ENCODE results near the gene ECSIT. TPM values are rescaled to one million over a fixed set of nuclear protein-coding genes. Genes with fewer than 3 reads are reported as not detected.

ECSIT gene
- total RNA-seq, 1 donor from 2014 or later: 25.3 TPM

DNA sequence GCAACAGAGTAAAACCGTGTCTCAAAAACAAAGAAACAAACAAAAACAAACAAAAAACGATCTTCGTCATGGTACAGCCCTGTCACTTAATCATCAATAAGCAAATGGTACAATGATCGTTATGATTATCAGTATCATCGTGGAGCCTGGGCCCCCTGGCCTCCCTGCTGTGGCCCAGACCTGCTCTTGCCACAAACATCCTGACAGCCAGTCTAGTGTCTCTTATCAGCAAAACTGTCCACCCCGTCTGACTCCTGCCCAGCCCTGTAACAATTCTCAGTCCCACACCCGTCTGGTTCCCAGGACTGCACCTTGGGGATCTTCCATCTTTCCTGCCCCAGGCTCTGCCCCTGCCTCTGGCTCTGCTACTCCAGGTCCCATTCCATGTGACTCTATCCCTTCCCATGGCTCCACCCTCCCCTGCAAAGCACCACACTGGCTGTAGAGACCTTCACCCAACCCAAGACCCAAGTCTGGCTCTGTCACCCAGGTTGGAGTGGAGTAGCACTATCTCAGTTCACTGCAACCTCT, 29.0 kb downstream of the ECSIT start:
- DNase-seq: no peak

DNA sequence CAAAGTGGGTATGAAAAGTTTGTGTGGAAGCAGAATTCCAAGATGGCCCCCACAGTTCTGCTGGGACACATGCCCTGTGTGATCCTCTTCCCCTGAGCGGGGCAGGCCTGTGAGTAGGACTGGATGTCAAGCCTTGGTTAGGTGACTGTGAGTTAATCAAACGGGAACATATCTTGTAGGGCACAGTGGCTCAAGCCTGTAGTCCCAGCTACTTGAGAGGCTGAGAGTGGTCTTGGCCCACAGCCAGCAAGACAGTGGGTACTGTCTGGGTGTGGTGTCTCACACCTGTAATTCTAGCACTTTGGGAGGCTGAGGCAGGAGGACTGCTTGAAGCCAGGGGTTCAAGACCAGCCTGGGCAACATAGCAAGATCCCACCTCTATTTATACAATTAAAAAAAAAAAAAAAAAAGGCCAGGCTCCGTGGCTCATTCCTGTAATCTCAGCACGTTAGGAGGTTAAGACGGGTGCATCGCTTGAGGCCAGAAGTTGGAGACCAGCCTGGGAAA, 29.7 kb downstream of the ECSIT start:
- no peak for DNase-seq

DNA sequence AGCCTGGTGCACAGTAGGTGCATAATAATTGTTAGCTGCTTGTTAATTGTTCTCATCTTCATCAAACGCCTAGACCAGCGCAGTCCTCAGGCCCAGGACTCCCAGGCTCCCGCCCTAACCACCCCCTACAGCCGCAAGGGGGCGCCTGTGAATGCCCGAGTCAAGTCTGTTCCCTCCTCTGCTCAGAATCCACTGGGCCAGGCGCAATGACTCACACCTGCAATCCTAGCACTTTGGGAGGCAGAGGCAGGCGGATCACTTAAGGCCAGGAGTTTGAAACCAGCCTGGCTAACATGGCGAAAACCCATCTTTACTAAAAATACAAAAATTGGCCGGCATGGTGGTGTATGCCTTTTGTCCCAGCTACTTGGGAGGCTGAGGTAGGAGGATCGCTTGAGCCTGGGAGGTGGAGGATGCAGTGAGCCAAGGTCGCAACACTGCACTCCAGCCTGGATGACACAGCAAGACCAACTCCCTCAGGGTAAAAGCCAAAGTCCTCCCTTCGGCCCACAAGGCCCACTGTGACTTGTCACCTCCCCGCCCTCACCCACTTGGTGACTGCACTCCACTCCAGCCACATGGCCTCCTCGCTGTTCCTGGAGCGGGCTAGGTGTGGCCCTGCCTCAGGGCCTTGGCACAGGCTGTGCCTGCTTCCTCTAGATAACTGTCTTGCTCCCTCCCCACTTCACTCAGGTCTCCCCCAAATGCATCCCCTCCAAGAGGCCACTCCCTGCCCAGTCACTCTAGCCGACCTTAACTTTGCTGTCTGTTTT, 32.4 kb downstream of the ECSIT start:
- peak; percentile 22 for DNase-seq

DNA sequence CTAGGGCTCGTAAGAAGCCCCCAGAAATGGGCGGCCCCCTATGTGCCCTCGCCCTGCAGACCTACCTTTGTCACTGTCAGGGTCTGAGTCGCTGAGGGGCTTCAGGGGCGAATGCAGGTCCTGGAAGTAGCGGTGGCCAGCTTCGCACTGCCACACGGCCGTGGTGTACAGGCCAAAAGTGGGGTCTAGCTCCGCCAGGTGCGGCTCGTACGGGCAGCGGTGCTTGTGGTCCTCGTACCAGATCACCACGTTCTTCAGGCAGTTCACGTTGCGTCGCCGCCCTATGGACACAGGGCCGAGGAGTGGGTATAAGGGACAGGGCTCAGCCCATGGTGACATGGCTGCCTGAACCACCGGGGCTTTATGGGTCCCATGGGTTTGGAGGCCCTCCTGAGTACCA, 33.0 kb downstream of the ECSIT start:
- DNase-seq: no peak

DNA sequence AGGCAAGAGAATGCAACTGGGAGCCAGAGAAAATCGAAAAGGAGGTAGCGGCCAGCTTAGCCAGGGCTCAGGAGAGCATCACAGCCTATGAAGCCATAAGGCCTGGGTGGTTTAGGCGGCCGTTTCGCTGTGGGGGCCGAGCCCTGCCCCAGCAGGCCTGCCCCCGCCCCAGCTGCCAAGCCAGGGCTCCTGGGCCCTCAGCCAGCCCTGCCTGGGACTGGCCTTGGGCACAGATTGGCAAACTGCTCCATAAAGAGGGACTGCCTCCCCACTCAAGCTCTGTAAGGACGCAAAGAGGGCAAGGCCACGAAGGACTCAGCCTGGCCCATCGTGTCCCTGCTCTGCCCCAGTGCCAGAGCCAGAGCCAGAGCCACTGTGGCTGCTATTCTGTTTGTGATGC, 33.5 kb downstream of the ECSIT start:
- no peak for DNase-seq

DNA sequence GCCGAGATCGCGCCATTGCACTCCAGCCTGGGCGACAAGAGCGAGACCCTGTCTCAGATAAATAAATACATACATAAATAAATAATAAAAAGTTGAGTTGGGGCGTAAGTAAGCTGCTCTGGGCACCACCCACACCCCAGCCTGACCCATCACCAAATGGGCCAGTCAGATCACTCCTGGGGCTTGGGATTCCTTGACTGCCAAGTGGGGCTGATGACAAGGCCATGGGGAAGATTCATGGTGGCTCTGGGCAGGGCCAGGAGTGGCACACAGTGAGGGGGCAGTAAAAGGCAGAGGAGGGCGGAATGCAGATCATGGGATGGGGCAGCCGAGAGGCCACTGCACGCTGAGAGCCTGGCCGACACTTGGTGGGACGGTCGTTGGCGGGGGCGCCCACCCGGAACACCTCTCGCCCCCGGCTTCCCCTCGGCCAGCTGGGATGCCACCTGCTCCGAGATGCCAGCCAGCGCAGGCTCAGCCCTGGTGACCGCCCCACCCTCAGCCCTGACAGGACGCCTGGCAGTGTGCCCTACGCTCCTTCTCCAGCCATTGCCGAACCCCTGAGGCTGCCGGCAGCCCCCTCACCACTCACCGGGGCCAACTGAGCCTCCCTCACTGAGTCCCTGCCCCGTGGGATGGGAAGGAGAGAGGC, 34.2 kb downstream of the ECSIT start:
- DNase-seq: no peak

DNA sequence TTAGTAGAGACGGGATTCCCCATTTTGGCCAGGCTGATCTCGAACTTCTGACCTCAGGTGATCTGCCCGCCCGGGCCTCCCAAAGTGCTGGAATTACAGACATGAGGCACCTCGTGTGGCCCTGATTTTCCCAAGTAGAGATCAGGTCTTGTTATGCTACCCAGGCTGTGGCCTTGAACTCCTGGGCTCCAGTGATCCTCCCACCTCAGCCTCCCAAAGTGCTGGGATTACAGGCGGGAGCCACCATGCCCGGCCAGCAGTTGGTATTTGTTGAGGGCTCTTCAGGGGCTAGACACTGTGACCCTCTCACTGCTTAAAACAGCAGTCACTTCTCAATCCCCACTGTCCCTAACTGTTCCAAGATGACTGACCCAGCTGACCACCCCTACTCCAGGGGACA, 39.6 kb downstream of the ECSIT start:
- no peak for DNase-seq

DNA sequence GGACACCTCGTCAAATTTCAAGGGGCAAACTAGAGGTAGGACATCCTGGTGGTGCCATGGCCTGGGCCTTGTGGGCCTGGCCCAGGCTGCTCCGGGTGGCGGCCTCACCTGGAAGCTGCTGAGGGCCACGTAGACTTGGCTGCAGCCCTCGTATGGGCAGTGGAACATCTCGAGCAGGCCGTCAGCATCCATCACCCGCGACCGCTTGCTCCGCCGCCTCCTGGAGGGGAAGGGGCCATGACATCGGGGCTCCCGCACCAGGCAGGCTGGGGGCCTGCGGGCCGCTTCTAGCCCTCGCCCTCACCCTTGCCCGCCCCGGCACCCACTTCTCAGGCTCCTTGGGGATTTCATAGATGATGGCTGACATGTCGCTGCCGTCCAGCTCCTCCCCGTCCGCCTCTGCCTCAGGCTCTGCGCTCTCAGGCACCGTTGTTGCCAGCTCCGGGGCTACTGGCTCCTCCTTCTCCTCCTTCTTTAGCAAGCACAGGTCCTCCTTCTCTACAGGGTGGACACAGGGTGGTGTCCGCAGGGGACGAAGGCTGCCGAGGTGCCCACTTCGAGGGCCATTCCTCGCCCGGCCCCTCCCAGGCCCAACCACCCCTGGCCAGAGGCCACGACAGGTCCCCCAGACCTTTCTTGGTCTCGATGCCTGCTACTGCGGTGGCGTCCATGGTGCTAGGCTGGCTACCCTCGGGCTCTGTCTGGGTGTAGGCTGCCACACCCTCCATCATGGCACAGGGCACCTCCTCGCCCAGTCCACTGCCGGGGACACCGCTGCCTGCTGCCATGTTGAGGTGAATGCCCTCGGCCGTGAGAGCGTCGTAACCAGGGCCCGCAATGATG, 42.1 kb downstream of the ECSIT start:
- DNase-seq: no peak

DNA sequence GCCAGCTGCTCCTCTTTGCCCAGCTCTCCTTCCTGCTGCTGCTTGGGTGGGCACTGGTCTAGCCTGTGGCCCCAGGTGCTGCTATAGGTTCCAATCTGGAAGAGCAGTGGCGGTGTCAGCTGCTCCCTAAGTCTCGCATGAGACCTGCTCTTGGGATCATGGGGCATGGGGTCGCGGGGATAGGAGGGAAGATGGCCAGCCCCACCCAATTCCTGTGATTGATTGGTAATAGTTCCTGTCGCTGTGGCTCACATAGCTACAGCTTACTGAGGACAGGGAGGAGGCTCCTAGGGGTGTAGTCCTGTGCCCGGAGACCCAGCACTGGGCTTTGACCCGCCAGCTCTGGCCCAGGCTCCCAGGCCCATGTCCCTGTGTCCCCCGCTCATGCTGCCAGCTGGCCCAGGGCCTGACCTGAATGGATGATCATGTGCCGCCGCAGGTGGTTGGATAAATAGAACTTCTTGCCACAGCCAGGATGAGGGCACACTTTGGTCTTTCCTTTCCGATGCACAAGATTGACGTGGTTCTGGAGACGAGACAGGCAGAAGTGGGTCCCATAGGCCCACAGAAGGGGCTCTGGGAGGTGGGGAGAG, 43.6 kb downstream of the ECSIT start:
- DNase-seq: no peak

DNA sequence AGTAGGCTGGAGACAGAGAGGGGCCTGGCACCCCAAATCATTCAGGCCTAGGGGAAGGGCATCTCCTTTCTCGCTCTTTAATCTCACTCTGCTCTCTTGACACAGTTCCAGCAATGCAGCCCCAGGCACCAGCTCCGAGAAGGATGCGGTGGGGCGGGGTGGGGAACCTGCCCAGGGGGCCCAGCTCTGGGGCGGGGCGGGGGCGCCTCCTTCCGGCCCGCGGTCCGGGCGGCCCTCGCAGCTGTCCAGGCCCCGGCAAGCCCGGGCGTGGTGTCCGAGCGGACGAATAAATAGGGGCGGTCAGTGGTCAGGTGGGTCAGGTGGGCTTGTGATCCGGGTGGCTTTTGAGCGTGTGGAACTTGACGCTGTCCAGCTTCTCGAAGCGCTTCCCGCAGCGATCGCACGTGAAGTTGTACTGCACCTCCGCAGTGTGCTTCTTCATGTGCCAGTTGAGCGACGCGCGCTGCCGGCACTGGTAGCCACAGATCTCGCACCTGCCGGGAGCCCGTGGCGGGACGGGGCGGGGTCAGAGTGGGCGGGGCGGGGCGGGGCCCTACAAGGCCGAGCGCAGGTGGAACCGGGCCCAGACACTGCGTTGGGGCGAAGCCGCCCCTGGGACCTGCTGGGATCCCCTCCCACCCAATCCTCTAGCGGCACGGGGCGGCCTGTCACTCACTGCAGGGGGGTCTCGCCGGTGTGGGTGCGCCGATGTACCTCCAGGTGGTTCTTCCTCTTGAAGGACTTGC, 45.4 kb downstream of the ECSIT start:
- no peak for DNase-seq

DNA sequence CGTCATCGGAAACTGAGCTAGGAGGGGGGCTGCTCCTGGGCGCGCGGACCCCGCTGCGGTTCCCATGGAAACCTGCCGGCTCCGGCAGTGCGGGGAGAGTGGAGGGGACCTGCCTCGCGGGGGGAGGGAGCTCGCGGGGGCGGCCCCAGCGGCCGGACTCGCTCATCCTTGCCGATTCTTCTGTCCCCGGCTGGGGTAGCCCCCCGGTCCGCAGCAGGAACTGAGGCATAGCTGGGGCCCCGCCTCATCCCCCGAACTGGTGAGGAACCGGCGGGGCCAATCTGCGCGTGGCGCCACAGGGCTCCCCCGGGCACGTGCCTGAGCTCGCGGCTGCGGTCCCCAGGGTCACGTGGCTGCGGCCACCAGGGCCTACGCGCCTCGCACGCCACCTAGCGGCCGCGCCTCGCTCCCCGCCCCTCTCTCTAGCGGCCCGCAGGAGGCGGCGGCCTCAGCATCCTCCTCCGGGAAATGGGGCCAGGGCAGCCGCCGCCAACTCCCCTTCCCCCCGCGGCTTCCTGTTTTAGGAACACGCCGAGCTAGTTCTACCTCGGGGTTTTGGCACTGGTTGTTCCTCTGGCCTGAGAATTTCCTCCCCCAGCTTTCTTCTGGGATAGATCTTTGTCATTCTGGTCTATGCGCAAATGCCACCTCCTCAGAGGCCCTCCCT, 46.4 kb downstream of the ECSIT start:
- DNase-seq: peak; percentile 82

DNA sequence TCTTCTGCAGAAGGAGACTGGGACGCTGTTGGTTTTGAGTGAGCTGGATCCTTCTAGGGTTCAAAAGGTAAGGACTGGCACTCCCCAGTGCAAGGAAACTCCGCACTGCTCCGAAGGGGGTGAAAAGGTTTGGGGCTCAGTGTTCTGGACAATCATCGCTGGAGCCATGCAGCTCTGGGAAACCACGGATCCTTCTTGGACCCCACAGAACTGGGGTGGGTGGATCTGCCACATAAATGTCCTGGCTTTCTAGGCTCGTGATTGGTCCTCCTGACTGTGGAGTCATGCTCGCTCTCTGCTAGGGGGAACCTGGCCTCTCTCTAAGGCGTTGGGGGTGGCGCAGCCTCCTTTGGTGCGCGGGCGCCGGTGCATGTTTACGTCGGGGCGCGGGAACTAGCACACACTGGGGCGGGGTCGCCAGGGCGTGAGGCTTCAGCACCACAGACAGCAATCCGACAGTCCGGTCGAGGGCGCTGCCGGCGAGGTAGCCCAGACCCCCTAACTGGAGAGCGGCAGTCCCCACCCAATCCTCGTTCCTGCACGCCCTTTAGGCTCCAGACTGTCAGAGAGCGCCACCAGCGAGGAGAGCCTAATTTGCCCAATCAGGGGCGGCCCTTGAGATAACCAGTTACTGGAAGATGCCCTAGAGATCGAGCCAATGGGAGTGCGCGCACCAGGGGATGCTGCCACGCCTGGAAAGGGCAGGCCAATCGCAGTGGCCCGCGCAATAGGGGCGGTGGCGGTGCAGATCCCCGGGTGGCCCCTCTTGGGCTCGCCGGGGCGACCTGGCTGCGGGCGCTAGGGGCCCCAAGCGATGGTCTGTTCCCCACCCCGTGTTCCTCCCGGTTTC, 47.2 kb downstream of the ECSIT start:
- DNase-seq: peak; percentile 98

DNA sequence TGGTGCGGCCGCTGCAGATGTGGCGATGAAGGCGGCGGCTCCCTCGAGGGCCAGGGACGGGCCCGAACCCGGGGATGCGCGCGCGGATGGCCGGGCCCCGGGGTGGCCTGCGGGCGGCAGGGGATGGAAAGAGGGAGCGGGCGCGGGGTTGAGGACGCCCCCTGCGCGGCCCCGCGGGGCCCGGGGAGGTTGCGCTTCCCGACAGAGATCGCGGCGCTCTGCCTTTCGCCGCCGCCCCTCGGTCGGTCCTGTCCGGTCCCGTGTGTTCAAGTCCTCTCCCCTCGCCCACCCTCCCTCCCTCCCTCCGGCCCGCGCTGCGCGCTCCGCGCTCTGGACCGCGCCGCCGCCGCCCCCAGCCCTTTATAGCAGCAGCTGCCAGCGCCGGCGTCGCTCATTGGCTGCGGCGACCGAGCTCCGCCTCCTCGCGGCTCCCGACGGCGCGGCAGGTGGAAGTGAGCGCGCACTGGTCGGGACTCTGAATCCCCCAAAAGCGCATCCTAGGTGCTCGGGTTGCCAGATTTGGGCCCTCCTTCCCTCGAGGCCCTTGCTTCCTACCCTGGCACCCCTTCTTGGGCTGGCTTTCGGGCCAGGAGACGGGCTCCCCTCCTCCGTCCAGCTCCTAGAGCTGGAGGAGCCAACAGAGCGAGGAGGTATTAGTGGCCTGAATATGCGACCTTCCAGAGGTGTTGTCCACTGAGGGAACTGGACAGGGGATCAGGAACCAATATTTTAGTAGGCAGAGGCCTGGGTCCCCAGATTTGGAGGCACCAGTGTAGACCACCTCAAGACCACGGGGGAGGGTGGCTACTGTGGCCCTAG, 48.0 kb downstream of the ECSIT start, which contains the start of gene ELAVL3:
ELAVL3 (minus strand) TSS at position 332 of the 819 bp plus-strand sequence. CDS start 438 bp downstream, outside the sequence.
- peak; percentile 70 for DNase-seq

DNA sequence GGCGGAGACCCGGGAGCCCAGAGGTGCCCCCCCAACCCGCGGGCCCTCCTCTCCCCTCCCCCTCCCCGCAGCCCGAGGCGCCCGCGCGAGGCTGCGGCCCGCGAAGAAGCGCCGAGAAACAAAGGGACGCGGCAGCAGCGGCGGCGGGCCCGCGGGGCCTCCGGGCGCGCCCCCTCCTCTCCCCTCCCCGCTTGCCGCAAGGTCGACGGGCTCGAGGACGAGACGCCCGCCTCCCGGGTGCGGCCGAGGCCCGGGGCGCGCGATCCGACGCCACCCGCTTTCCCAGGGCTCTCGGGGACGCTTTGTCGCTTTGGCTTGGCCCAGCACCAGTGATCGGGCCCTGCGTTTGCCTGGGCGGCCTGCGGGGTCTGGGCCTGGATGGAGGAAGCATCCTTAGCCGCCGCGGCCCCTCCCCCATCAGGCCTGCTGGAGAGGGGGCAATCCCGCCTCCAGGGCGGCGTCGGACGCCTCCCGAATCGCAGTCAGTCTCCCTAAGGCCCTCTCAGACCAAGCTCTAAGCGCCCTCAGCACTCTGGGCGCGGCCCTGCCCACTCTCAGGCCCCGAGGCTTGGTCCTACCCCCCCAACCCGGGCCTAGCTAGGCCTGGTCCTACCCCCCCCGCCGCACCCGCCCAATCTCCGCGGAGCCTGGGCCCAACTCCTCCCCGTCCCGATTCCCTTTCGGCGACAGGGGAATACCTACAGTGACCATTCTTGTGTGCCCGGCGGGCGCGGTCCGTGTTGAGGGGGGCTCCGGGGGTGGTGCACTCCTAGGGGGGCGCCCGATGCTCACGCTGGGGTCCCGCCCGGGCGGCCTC, 48.8 kb downstream of the ECSIT start:
- DNase-seq: peak; percentile 19

DNA sequence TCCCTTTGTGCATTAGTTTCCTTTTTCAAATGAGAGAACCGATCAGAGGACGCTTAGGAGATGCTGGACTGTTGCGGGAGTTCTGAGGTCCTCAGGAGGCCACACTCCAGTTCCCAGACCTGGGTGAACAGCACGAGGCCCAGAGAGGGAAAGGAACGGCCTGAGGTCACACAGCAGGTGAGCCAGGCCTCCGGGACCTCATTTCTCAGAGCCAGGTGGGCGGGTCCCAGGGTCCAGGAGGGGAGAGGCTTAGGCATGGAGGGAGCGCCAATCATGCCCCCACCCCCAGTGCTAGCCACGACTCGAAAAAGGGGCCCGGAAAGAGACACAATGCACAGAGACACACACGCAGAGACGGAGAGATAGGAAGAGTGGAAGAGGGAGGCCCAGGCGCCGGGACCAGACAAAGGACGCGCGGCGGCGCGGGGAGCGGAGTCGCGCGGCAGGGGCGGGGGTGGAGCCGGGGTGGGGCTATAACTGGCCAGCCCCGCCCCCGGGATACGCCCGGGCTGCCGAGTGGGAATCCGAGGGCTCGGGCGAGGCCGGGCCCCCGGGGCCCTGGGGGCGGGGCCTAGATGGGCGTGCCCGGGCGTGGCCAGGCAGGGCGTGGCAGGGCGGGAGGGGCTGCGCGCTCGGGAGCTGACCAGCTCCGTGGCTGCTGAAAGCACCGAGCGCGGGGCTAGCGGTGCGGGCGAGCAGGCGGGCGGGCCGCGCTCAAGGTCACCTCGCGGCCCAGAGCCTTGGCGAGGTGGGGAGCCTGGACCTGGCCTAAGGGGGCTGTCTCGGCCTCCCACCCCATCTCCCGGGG, 49.6 kb downstream of the ECSIT start:
- peak; percentile 77 for DNase-seq

DNA sequence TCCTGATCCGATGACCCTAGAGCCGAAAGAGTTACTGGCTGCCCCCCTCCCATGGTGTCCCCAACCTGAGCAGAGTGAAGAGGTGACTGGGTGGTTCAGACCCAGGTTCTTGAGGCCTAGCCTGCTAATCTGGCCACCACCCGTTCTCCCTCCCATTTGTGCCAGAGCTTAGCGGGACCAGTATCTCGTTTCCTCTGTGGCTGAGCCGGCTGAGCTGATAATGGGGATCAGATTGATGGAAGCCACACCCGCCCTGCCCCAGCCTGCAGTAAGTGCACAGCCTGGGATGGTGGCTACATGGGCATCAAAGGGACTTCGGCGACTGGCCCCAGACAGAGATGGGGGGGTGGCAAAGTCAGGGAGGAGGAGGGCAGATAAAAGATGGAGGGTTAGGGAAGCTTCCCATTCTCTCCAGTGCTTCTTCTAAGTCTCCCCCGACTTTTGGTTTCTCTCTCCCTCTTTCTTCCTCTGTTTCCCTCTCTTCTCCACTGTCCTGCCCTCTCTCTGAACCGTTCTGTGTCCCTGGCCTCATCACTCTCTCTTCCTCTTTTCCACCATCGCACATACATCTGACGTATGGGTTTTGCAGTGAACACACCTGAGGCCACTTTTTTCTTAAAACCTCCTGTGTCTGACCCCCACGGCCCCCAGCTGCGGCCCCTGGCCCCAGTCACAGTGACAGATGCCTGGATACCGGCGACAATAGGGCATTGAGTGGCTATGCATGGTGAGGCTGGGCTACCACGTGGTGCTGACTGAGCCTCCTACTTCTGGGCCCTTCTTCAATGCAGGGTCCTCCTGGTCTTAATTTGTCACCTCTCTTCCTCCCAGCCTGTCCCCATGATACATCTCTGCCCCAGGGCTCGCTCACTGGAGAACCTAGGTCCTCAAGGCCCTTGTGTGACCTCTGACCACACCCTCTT, 50.5 kb downstream of the ECSIT start:
- no peak for DNase-seq
